HG03442 (cell line): ENCODE results near the gene TMEM154.

Source experiments
- ATAC-seq: cut with Tn5 transposase; IDR thresholded peaks from one replicate; pipeline ENCODE4 v1.9.1; 2021; ENCODE audit warnings: mild to moderate bottlenecking, moderate library complexity; ENCODE audit not compliant: unreplicated experiment

The TMEM154 gene

GRCh38 chr4:152634110-152634760 lies 45.6 kb downstream of the TMEM154 start:
- no peak for ATAC-seq

- no peak for ATAC-seq
Measured at GRCh38 chr4:152633118-152633517, 46.7 kb downstream of the TMEM154 start.

GRCh38 chr4:152630324-152630723 lies 49.5 kb downstream of the TMEM154 start:
- no peak for ATAC-seq

- no peak for ATAC-seq
Measured at GRCh38 chr4:152629908-152630307, 49.9 kb downstream of the TMEM154 start.

GRCh38 chr4:152628128-152628527 lies 51.7 kb downstream of the TMEM154 start:
- ATAC-seq, result no peak

GRCh38 chr4:152626790-152627189 lies 53.0 kb downstream of the TMEM154 start:
- no peak for ATAC-seq

GRCh38 chr4:152620915-152621314 lies 58.9 kb downstream of the TMEM154 start:
- no peak for ATAC-seq

- no peak for ATAC-seq
Measured at GRCh38 chr4:152620218-152620617, 59.6 kb downstream of the TMEM154 start.

GRCh38 chr4:152619556-152619955 lies 60.2 kb downstream of the TMEM154 start:
- no peak for ATAC-seq

GRCh38 chr4:152618971-152619370 lies 60.8 kb downstream of the TMEM154 start:
- ATAC-seq, result no peak

GRCh38 chr4:152616804-152617203 lies 63.0 kb downstream of the TMEM154 start:
- ATAC-seq, result no peak

GRCh38 chr4:152613841-152614721 lies 65.7 kb downstream of the TMEM154 start:
- ATAC-seq, result no peak

GRCh38 chr4:152613351-152613750 lies 66.4 kb downstream of the TMEM154 start:
- ATAC-seq, result no peak

- ATAC-seq, result no peak
Measured at GRCh38 chr4:152610131-152610530, 69.7 kb downstream of the TMEM154 start.

GRCh38 chr4:152609481-152609880 lies 70.3 kb downstream of the TMEM154 start:
- ATAC-seq, result no peak

- ATAC-seq, result no peak
Measured at GRCh38 chr4:152607178-152607577, 72.6 kb downstream of the TMEM154 start.

- no peak for ATAC-seq
Measured at GRCh38 chr4:152606753-152607152, 73.0 kb downstream of the TMEM154 start.

- ATAC-seq, result no peak
Measured at GRCh38 chr4:152605641-152606335, 74.0 kb downstream of the TMEM154 start.

GRCh38 chr4:152605031-152605430 lies 74.8 kb downstream of the TMEM154 start:
- no peak for ATAC-seq

- no peak for ATAC-seq
Measured at GRCh38 chr4:152601156-152601555, 78.6 kb downstream of the TMEM154 start.

GRCh38 chr4:152599636-152600035 lies 80.2 kb downstream of the TMEM154 start:
- no peak for ATAC-seq

- ATAC-seq, result no peak
Measured at GRCh38 chr4:152599095-152599494, 80.7 kb downstream of the TMEM154 start.
